ENCODE results near the gene FRAS1. TPM values are rescaled to one million over a fixed set of nuclear protein-coding genes. Genes with fewer than 3 reads are reported as not detected.
"Not testable (repeated sequence)": the region's sequence is repeated elsewhere in the genome, so short reads cannot be mapped to it uniquely, and the experiment has no call there.

The FRAS1 gene
- total RNA-seq, 2 donors from 2014 or later = 6.4 to 11.0 TPM

- TF ChIP-seq POLR2AphosphoS5 (IDR thresholded peaks at IDR 0.05) (no peak), CTCF (IDR thresholded peaks at IDR 0.05) (no peak), POLR2A (IDR thresholded peaks at IDR 0.05) (no peak)
- DNase-seq (ENCODE audit: low spot score) = no peak
- no peaks in the 10 kb centered on the region for H3K36me3 ChIP-seq
- no peak overlapping the region for H3K27ac ChIP-seq
- H3K4me1 ChIP-seq (replicated peaks) = no peaks in the 10 kb centered on the region
- no peak overlapping the region for H3K4me3 ChIP-seq
- intact Hi-C loops (cut with DNase I) = no loop called here
- no peaks in the 10 kb centered on the region for H3K9me3 ChIP-seq
- 92% methylated on average over 3 of the region's 3 CpGs for WGBS
- no peaks in the 10 kb centered on the region for H3K27me3 ChIP-seq (replicated peaks; ENCODE audit: insufficient read depth)
These were observed 110.9 kb downstream of the FRAS1 start for GRCh38 chr4:78168029-78168428.

DNA sequence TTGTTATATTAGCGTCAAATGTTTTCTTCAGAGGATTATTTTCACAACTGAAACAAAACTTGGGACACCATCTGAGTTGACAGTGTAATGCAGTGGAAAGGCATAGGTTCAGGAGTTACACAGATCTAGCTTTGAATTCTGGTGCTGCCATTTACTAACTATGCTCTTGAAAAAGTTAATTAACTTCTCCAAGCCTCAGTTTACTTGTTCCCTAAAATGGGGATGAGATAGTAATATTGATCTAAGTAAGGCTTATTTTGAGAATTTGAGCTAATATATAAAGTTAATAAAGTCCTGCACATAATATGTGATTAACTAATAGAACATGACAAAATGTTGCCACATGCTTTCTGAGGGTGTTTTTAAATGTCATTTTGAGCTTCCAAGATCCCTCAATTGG, 112.6 kb downstream of the FRAS1 start:
- H3K9me3 ChIP-seq = no peaks in the 10 kb centered on the region
- no peak overlapping the region for H3K4me3 ChIP-seq
- WGBS = 94% methylated on average over 1 of the region's 1 CpG
- no peaks in the 10 kb centered on the region for H3K36me3 ChIP-seq
- H3K27me3 ChIP-seq (replicated peaks; ENCODE audit: insufficient read depth) = no peaks in the 10 kb centered on the region
- no peak overlapping the region for H3K27ac ChIP-seq
- no peaks in the 10 kb centered on the region for H3K4me1 ChIP-seq (replicated peaks)
- intact Hi-C loops (cut with DNase I) = no loop called here
- TF ChIP-seq POLR2A (IDR thresholded peaks at IDR 0.05) (no peak), POLR2AphosphoS5 (IDR thresholded peaks at IDR 0.05) (no peak), CTCF (IDR thresholded peaks at IDR 0.05) (no peak)
- no peak for DNase-seq (ENCODE audit: low spot score)

DNA sequence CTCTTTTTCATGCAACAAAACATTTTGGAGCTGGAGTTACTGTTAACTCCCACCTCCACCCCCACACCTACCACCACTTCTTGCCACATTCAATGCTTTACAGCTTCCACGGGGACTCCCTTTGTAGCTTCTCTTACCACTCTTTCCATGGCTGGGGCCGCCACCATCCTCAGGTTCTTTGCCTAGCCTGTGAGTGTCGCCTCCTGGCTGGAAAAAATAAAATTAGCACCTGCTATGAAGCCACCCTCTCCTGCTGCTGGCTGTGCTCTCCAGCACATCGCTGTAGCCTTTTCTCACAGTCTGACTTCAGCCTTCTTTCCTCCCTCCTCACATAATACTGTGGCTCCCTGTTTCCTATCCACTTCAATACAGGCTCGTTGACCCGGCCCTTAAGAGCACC, 114.4 kb downstream of the FRAS1 start:
- DNase-seq (ENCODE audit: low spot score) = no peak
- intact Hi-C loops (cut with DNase I) = no loop called here
- Histone ChIP-seq H3K27ac (no peak overlapping the region), H3K36me3 (no peaks in the 10 kb centered on the region), H3K27me3 (replicated peaks; ENCODE audit: insufficient read depth) (no peaks in the 10 kb centered on the region), H3K9me3 (no peaks in the 10 kb centered on the region), H3K4me1 (replicated peaks) (no peaks in the 10 kb centered on the region), H3K4me3 (no peak overlapping the region)
- no peak for TF ChIP-seq POLR2AphosphoS5 (IDR thresholded peaks at IDR 0.05)
- TF ChIP-seq CTCF (IDR thresholded peaks at IDR 0.05) = no peak
- TF ChIP-seq POLR2A (IDR thresholded peaks at IDR 0.05) = no peak
- 92% methylated on average over 6 of the region's 6 CpGs for WGBS

DNA sequence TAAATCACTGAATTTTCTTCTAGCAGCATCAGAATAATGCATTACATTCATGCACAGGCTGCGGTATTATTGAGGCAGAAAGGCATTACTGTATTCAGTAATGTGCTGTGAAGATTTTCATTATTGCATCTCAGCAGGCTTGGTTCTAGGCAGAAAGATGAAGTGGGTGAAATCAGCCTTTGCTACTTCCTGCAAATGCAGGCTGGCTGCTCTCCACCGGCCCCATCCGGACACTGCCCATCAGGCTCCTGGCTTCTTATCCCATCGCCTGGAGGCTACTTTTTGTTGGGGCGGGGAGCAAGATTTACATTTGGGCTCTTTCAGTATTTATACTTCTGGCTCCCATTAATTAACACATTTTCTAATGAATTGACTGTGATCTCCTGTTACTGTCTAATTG, 117.8 kb downstream of the FRAS1 start:
- Histone ChIP-seq H3K9me3 (no peaks in the 10 kb centered on the region), H3K36me3 (no peaks in the 10 kb centered on the region), H3K27me3 (replicated peaks; ENCODE audit: insufficient read depth) (no peaks in the 10 kb centered on the region), H3K27ac (no peak overlapping the region), H3K4me3 (no peak overlapping the region), H3K4me1 (replicated peaks) (no peaks in the 10 kb centered on the region)
- no peak for TF ChIP-seq POLR2AphosphoS5 (IDR thresholded peaks at IDR 0.05)
- no peak for TF ChIP-seq POLR2A (IDR thresholded peaks at IDR 0.05)
- TF ChIP-seq CTCF (IDR thresholded peaks at IDR 0.05) = no peak
- WGBS = 83% methylated on average over 5 of the region's 5 CpGs
- DNase-seq (ENCODE audit: low spot score) = no peak
- intact Hi-C loops (cut with DNase I) = no loop called here

DNA sequence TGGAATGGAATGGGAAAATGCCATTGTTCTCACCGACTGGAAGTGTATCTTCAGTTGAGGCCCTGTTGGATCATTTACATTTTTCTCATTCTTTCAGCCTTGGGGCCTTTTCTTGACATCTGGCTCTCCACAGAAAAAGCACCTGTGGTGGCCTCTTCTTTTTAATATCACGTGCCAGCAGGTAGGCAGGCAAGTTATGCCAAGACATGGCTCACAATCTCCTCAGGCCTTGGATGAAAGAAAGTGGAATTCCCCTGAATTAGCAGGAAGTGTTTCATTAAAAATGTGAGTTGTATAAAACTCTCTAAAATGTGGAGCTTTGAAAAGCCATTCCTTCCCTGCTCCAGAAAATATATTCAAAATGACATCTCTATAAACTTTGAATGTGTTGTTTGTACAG, 122.1 kb downstream of the FRAS1 start:
- intact Hi-C loops (cut with DNase I) = no loop called here
- Histone ChIP-seq H3K4me1 (replicated peaks) (no peaks in the 10 kb centered on the region), H3K36me3 (no peaks in the 10 kb centered on the region), H3K9me3 (no peaks in the 10 kb centered on the region), H3K4me3 (no peak overlapping the region), H3K27me3 (replicated peaks; ENCODE audit: insufficient read depth) (no peaks in the 10 kb centered on the region), H3K27ac (no peak overlapping the region)
- WGBS = 48% methylated on average over 2 of the region's 2 CpGs
- no peak for DNase-seq (ENCODE audit: low spot score)
- TF ChIP-seq CTCF (IDR thresholded peaks at IDR 0.05) = no peak
- no peak for TF ChIP-seq POLR2A (IDR thresholded peaks at IDR 0.05)
- no peak for TF ChIP-seq POLR2AphosphoS5 (IDR thresholded peaks at IDR 0.05)

DNA sequence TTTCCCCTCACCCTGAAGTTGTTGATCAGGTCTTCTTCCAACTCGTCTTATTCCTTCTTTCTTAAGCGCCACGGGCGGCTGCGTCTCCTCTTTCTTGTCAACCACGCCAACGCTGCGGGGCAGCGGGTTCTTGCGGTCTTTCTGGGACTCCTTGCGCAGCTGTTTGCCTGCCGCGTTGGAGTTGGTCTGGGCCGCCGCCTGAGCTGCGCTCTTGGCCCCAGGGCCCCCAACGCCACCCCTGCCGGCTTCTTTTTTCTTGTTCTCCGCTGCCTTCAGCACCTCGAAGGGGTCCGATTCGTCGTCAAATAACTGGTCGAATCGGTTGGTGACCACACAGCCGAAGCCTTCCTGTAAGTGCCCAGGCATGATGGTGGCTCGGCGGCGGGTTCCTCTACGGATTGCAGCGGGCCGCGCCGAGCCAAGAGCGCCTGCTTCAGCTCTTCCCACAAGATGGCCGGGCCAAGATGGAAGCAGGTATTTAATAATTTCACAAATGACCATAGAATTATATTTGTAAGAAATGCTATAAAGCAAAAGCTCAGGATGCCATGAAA, 124.6 kb downstream of the FRAS1 start:
- H3K4me3 ChIP-seq; DNase-seq (ENCODE audit: low spot score): not testable (repeated sequence)
- WGBS = 98% methylated on average over 36 of the region's 36 CpGs

More for the DNA sequence above, 124.6 kb downstream of the FRAS1 start:
- intact Hi-C loops (cut with DNase I); H3K4me1 ChIP-seq (replicated peaks); H3K36me3 ChIP-seq; H3K9me3 ChIP-seq; H3K27ac ChIP-seq; H3K27me3 ChIP-seq (replicated peaks; ENCODE audit: insufficient read depth): not testable (repeated sequence)

Data from prostate gland (tissue), 2 donors.